Endothelial cell of umbilical vein (primary cell): ENCODE data around the gene FBXO9.

Experiments used
- EZH2 ChIP-seq: IDR thresholded peaks from 2 replicates; pipeline ENCODE4 v1.6.1; 2012; ENCODE audit warnings: borderline replicate concordance, low read depth, mild to moderate bottlenecking, moderate library complexity, low read length, inconsistent platforms; ENCODE audit not compliant: severe bottlenecking
- FOS ChIP-seq: IDR thresholded peaks from 2 replicates; pipeline ENCODE4 v1.6.1; 2011; ENCODE audit warnings: mild to moderate bottlenecking, low read length, moderate library complexity, borderline replicate concordance; ENCODE audit not compliant: insufficient read depth
- MYC ChIP-seq: IDR thresholded peaks from one replicate; pipeline ENCODE4 v1.6.1; 2011; ENCODE audit warnings: mild to moderate bottlenecking, low read depth, low read length
- POLR2A ChIP-seq: IDR thresholded peaks from 2 replicates; pipeline ENCODE4 v1.6.1; 2012; ENCODE audit warnings: low read depth, mild to moderate bottlenecking, control low read depth, low read length
- POLR2AphosphoS5 ChIP-seq: IDR thresholded peaks from 2 replicates; pipeline ENCODE4 v1.6.1; 2012; ENCODE audit warnings: low read depth, mild to moderate bottlenecking, control low read depth, low read length, moderate library complexity; ENCODE audit not compliant: insufficient read depth
- TF ChIP-seq, protein P1 (sequence below), 2 donors: IDR thresholded peaks; 1 replicate in 1 of 2; 2 replicates in 1 of 2; pipeline ENCODE4 v1.5.1; 2011; ENCODE audit warnings: low read length in 2 of 2, mild to moderate bottlenecking in 2 of 2, moderate library complexity in 2 of 2, control low read depth in 1 of 2, inconsistent platforms in 1 of 2, low read depth in 1 of 2; ENCODE audit not compliant: insufficient read depth in 1 of 2; ENCODE audit errors: extremely low read depth in 1 of 2

DNA sequence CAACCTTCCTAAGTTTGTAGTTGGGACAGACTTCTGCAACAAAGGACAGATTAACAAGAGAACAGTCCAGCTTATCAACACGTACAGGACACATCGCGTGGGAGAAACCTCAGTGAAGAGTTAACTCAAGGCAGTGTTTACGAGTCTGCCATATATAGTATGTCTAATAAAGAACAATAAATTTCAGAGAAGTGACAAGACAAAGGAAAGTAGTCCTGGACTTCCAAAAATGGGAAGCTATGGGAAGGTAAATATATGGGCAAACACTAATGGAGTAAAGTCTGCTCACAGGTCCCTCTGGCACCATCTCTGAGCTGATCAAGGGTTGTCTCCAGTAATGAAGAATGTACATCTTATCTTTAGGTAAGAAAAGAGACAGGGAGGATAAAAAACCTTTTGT lies 48.5 kb downstream of the FBXO9 start:
- TF ChIP-seq FOS, result no peak
- TF ChIP-seq, protein P1, sequence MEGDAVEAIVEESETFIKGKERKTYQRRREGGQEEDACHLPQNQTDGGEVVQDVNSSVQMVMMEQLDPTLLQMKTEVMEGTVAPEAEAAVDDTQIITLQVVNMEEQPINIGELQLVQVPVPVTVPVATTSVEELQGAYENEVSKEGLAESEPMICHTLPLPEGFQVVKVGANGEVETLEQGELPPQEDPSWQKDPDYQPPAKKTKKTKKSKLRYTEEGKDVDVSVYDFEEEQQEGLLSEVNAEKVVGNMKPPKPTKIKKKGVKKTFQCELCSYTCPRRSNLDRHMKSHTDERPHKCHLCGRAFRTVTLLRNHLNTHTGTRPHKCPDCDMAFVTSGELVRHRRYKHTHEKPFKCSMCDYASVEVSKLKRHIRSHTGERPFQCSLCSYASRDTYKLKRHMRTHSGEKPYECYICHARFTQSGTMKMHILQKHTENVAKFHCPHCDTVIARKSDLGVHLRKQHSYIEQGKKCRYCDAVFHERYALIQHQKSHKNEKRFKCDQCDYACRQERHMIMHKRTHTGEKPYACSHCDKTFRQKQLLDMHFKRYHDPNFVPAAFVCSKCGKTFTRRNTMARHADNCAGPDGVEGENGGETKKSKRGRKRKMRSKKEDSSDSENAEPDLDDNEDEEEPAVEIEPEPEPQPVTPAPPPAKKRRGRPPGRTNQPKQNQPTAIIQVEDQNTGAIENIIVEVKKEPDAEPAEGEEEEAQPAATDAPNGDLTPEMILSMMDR (IDR thresholded peaks at IDR 0.05; ENCODE audit: extremely low read depth in 1 of 2, insufficient read depth in 1 of 2, low read depth in 1 of 2, low read length in 2 of 2), result no peak
- TF ChIP-seq POLR2AphosphoS5, result no peak
- no peak for TF ChIP-seq MYC
- no peak for TF ChIP-seq POLR2A
- no peak for TF ChIP-seq EZH2
